HAP-1 (cell line): ENCODE results near the gene BTAF1.

ENCODE experiments used
- DNase-seq, 2 experiments: peaks; one replicate each; pipeline ENCODE4 v3.0.0-alpha.2; 2016 to 2020; ENCODE audit warnings: low spot score in 2 of 2
- H3K27me3 ChIP-seq: fragments of 250-450 bp; sonication (Bioruptor Pico); 2 replicates; pipeline ENCODE4 v1.5.1; 2020; ENCODE audit warnings: low read depth, mild to moderate bottlenecking, moderate library complexity
- H3K36me3 ChIP-seq: fragments of 250-450 bp; sonication (Bioruptor Pico); replicated peaks from 2 replicates; pipeline ENCODE4 v1.5.1; 2020; ENCODE audit warnings: mild to moderate bottlenecking
- H3K4me1 ChIP-seq: fragments of 250-450 bp; sonication (Bioruptor Pico); 2 replicates; pipeline ENCODE4 v1.5.1; 2020; ENCODE audit warnings: mild to moderate bottlenecking
- H3K4me3 ChIP-seq: fragments of 250-450 bp; sonication (Bioruptor Pico); 2 replicates; pipeline ENCODE4 v1.5.1; 2020; ENCODE audit warnings: mild to moderate bottlenecking, moderate library complexity
- H3K9me3 ChIP-seq: fragments of 250-450 bp; sonication (Bioruptor Pico); 2 replicates; pipeline ENCODE4 v1.5.1; 2020; ENCODE audit warnings: mild to moderate bottlenecking, moderate library complexity
- in situ Hi-C: fragments of 300-500 bp; cut with MboI; formaldehyde crosslinking; loops from 3 replicates; pipeline ENCODE4 v1.14.3; 2020; ENCODE audit warnings: low sequenced_read_pairs, inconsistent platforms, mixed read lengths

Gene BTAF1

DNA sequence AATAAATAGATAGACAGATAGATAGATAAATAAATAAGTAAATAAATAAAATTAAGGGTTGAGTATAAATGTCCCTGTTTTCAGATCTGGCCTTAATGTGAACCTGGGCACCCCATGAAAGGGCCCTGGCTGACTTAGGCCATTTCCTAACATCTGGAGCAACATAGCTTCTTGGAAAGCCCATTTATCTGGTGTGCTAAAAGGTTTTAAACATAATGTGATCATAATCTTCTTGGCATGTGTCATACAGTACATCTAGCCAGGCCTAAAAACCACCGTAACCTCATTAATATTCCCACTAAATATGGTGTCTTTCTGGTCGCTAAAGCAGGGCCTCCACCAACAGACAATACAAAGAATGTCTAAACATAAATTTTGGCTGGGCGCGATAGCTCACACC lies 142.8 kb downstream of the BTAF1 start:
- in situ Hi-C loops = no loop called here
- Histone ChIP-seq H3K27me3 (no peaks in the 10 kb centered on the region), H3K9me3 (no peaks in the 10 kb centered on the region), H3K36me3 (no peaks in the 10 kb centered on the region), H3K4me3 (no peak overlapping the region), H3K4me1 (peaks cover 1% of the 10 kb centered on the region)
- no peak for DNase-seq

DNA sequence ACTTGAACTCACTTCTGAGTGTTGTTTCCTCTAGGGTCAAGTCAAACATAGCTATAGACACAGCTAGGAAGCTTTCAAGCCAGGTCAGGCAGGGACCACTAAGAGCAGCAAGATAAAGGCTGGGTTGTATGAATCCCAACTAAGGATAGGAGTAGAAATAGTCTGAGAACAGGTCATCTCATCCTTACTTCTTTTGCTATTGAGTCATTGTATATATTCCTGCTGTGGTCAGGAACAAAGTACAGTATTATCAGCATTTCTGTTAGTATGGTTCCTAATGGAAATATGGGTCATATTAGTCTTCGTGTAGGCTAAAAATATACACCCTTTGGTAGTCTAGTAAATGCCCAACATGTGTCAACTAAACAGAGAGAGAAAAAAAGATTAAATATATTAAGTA lies 145.3 kb downstream of the BTAF1 start:
- Histone ChIP-seq H3K27me3 (no peaks in the 10 kb centered on the region), H3K4me3 (no peak overlapping the region), H3K36me3 (no peaks in the 10 kb centered on the region), H3K9me3 (no peaks in the 10 kb centered on the region), H3K4me1 (peaks cover 16% of the 10 kb centered on the region)
- DNase-seq = no peak
- in situ Hi-C loops = no loop called here

DNA sequence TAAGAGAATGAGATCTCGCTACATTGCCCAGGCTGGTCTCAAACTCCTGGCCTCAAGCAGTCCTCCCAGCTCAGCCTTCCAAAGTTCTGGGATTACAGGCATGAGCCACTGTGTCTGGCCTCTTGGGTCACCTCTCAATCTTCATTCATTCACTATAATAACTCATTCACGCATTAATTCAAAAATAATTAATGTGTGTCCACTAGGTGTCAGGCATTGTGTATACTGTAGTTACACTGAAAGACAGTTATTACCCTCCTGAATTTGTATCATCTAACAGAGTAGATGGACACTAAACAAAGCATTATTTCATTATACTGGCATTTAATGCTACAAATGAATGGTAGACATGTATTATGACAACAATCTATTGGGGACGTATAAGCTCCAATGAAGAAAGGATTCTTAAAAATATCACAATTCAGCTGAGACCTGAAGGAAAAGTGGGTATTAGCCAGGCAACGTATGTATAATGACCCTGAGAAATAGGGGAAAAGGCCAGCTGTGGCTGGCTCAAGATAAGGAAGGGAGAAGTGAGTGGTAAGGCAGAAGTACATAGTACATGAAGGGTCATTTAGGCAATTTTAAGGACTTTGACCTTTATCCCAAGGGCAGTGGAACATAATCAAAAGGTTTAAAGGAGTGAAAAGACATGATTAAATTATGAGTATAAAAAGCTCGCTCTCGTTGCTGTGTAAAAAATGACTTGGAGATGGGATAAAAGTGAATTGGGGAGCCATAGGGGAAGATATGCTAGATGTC lies 150.7 kb downstream of the BTAF1 start:
- H3K27me3 ChIP-seq = no peaks in the 10 kb centered on the region
- in situ Hi-C loops = no loop called here

DNA sequence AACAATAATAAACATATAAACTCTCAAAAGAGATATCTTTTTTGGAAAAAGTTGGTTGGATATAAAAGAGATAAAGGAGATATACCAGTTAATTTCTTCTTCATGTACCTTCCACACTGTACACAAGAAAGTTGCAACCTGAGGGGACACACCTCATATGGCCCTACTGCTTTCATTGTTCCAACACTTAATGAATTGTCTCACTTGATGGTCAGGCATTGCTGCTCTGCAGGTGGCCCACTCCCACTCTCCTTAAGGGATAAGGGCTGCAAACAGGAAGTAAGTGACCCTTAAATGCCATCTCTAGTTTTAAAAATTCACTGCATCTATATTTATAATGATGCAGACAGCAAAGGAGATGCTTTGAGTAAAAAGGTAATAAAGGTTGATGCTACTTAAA lies 152.3 kb downstream of the BTAF1 start:
- in situ Hi-C loops = no loop called here
- DNase-seq = no peak
- no peaks in the 10 kb centered on the region for H3K36me3 ChIP-seq

More for the DNA sequence above, 150.7 kb downstream of the BTAF1 start:
- Histone ChIP-seq H3K36me3 (no peaks in the 10 kb centered on the region), H3K4me1 (peaks cover 19% of the 10 kb centered on the region), H3K9me3 (no peaks in the 10 kb centered on the region), H3K4me3 (no peak overlapping the region)
- DNase-seq = no peak

DNA sequence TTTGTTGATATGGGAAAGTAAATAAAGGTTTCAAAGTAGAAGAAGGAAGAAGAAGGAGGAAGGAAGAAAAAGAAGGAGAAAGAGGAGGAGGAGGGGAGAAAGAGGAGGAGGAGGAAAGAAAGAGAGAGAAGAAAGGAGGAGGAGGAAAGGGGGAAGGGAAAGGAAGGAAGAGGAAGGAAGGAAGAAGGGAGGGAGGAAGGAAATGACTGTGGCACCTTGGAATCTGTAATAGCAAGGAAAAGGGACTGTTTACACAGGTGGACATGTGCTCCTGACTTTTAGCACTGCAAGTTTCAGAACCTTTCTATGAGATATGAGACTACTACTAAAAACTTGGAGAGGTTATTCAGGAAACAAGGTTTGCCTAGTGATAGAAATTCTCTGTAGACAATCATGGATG lies 153.2 kb downstream of the BTAF1 start:
- no peak for DNase-seq
- H3K4me3 ChIP-seq = no peak overlapping the region
- in situ Hi-C loops = no loop called here

More for the DNA sequence above, 152.3 kb downstream of the BTAF1 start:
- peaks cover 19% of the 10 kb centered on the region for H3K4me1 ChIP-seq
- no peaks in the 10 kb centered on the region for H3K9me3 ChIP-seq
- no peak overlapping the region for H3K4me3 ChIP-seq
- H3K27me3 ChIP-seq = no peaks in the 10 kb centered on the region

DNA sequence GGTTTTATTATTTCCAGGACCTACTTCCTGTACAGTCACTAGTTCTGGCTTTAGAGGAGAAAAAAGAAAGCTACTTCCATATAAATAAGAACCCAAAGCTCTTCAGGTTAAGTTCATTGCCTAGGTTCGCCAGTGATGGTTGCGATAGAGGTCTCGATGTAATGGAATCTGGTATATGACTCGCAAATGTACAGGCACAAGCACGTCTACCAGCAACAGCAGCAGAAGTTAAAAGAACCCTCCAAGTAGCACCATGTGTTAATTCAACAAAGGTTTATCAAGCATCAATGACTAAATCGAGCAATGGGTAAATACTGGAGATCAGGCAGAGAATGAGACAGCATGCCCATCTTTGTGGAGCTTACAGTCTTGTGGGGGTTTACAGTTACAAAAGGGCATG lies 155.4 kb downstream of the BTAF1 start:
- Histone ChIP-seq H3K36me3 (no peaks in the 10 kb centered on the region), H3K9me3 (no peaks in the 10 kb centered on the region), H3K4me3 (no peak overlapping the region), H3K4me1 (peaks cover 2% of the 10 kb centered on the region; the same call in 1 of the 2 replicates), H3K27me3 (no peaks in the 10 kb centered on the region)
- DNase-seq = no peak
- in situ Hi-C loops = no loop called here

More for the DNA sequence above, 153.2 kb downstream of the BTAF1 start:
- Histone ChIP-seq H3K9me3 (no peaks in the 10 kb centered on the region), H3K27me3 (no peaks in the 10 kb centered on the region), H3K36me3 (no peaks in the 10 kb centered on the region), H3K4me1 (peaks cover 15% of the 10 kb centered on the region)
